Esophagus squamous epithelium (tissue), 5 donors: ENCODE data around the gene CDK15. TPM values are rescaled to one million over a fixed set of nuclear protein-coding genes. Genes with fewer than 3 reads are reported as not detected.

Source experiments
- DNase-seq: peaks from one replicate; lab custom pipeline; 2025; lab: John Stamatoyannopoulos, UW
- H3K27ac ChIP-seq, 4 donors: fragments of 200-600 bp; sonication (generic); one replicate each; pipeline ENCODE4 v1.5.1; 2016 to 2019; ENCODE audit warnings: mild to moderate bottlenecking in 1 of 4
- H3K27me3 ChIP-seq, 4 donors: fragments of 200-600 bp; sonication (generic); 1 replicate in 3 of 4; 2 replicates in 1 of 4; pipeline versions ENCODE4 v1.5.1 to v1.6.0; 2017 to 2021; ENCODE audit warnings: antibody characterized with exemption in 1 of 4
- H3K36me3 ChIP-seq, 3 donors: fragments of 200-600 bp; sonication (generic); one replicate each; pipeline ENCODE4 v1.5.1; 2016 to 2019
- H3K4me1 ChIP-seq, 3 donors: fragments of 200-600 bp; sonication (generic); one replicate each; pipeline ENCODE4 v1.5.1; 2017 to 2019
- H3K4me3 ChIP-seq, 4 donors: fragments of 200-600 bp; sonication (generic); 1 replicate in 3 of 4; 2 replicates in 1 of 4; pipeline ENCODE4 v1.5.1; 2016 to 2019; ENCODE audit warnings: mild to moderate bottlenecking in 2 of 4, moderate library complexity in 1 of 4
- H3K9me3 ChIP-seq, 3 donors: fragments of 200-600 bp; sonication (generic); one replicate each; pipeline ENCODE4 v1.5.1; 2016 to 2019
- CTCF ChIP-seq, 6 experiments: fragments of 450-650 bp in 4 of 6; fragments of 200-600 bp in 2 of 6; sonication (generic) in 2 of 6; IDR thresholded peaks; one replicate each; pipeline ENCODE4 v1.5.1; 2016 to 2019; ENCODE audit warnings: antibody characterized with exemption in 6 of 6, mild to moderate bottlenecking in 4 of 6, moderate library complexity in 4 of 6
- POLR2A ChIP-seq, 4 donors: fragments of 450-650 bp; IDR thresholded peaks; one replicate each; pipeline ENCODE4 v1.6.1; 2017; ENCODE audit warnings: antibody characterized with exemption in 4 of 4, mild to moderate bottlenecking in 4 of 4, moderate library complexity in 3 of 4
- WGBS, 2 donors: methylation state at CpG; one replicate each; pipeline ENCODE4 v1.1.5; 2018; 5-methylcytosine and 5-hydroxymethylcytosine counted together
- intact Hi-C: fragments of 100-400 bp; cut with DNase I; formaldehyde crosslinking; loops from one replicate; pipeline ENCODE4 v1.15.0; 2022
- total RNA-seq, 4 donors: library from RNA; depleted of rRNA; stranded (reverse); fragments of >200 nt; gene quantifications; one replicate each; pipeline ENCODE4 v1.1.0, GENCODE V29; 2016
- donor health status: DM: yes; HTN: yes; CAD: no.

The CDK15 gene
- total RNA-seq, 4 donors from 2014 or later: 0.23 to 6.1 TPM; not detected in 2

DNA sequence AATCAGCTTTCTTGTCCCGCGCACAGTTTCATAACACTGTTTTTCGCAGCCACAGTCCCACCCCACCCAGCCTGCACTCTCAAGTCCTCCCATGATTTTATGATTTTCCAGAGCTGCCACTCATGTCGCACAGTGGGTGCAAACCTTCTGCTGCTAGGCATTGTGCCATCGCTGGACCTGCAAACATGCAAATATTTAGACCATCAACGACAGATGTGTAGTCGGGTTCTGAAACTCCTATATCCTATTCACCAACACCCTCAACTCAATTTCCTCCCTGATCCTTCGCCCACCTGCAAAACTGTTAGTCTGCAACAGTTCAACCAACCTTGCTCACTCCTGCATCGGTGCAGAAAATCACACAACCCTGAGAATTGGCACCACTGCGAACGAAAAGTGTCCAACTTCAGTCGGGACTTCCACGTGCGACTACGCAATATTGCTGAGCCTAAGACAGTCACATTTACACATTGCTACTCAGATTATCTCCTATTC, 24.7 kb upstream of the CDK15 start:
- intact Hi-C loops: no loop called here
- Histone ChIP-seq H3K27ac (peak overlapping the region; percentile 84 to 94 (median 92)), H3K27me3 (no peaks in the 10 kb centered on the region), H3K36me3 (no peaks in the 10 kb centered on the region), H3K9me3 (no peaks in the 10 kb centered on the region), H3K4me3 (peak overlapping the region; percentile 70 to 99 (median 88)), H3K4me1 (peaks cover 5 to 23% (median 6%) of the 10 kb centered on the region in 3 donors)
- no peak for TF ChIP-seq POLR2A (IDR thresholded peaks at IDR 0.05)
- no peak for TF ChIP-seq CTCF (IDR thresholded peaks at IDR 0.05)
- WGBS, 2 donors: 1 to 8% methylated on average over 15 of the region's 15 CpGs
- no peak for DNase-seq

DNA sequence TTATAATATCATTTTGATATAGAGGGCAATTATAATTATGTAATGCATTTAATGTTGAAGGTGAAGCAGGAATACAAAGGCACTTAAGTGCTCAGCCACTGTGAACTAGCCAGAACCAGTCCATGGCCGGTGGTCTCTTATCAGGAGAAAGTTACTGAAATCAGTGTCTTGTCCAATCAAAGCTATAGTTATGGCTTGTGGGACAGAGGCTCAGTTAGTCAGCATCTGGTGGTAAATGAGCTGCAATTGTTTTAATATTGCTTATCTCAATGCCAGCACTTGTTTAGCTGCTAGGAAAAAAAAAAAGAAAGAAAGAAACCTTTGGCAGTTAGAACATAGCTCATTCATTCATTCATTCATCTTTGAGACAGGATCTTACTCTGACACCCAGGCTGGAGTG, 21.8 kb upstream of the CDK15 start:
- DNase-seq: no peak
- H3K27me3 ChIP-seq: no peaks in the 10 kb centered on the region
- H3K4me3 ChIP-seq: no peak overlapping the region
- TF ChIP-seq POLR2A (IDR thresholded peaks at IDR 0.05): no peak
- TF ChIP-seq CTCF (IDR thresholded peaks at IDR 0.05): no peak
- intact Hi-C loops: no loop called here
- H3K9me3 ChIP-seq: no peaks in the 10 kb centered on the region
- WGBS, 2 donors: 56 to 89% methylated on average over 1 of the region's 1 CpG
- H3K36me3 ChIP-seq: no peaks in the 10 kb centered on the region
- H3K27ac ChIP-seq: no peak overlapping the region
- H3K4me1 ChIP-seq: peaks cover 5 to 16% (median 6%) of the 10 kb centered on the region in 3 donors

DNA sequence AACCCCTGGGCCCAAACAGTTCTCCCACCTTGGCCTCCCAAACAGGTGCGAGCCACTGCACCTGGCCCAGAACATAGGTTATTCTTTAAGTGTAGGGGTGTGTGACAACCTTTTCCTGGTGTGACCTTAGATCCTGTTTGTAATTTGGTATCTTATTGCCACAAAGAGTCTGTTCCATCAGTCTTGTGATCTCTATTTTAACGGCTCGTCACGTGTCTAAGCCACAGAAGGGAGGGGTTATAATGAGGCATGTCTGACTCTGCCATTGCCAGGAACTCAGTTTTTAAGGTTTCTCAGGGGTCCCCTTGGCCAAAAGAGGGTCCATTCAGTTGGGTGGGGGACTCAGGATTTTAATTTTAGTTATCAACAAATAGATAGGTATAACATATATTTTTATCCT, 21.2 kb upstream of the CDK15 start:
- DNase-seq: no peak
- no peaks in the 10 kb centered on the region for H3K27me3 ChIP-seq
- 69 to 77% methylated on average over 4 of the region's 4 CpGs for WGBS, 2 donors
- no peaks in the 10 kb centered on the region for H3K9me3 ChIP-seq
- H3K4me3 ChIP-seq: no peak overlapping the region
- no peak for TF ChIP-seq CTCF (IDR thresholded peaks at IDR 0.05)
- no peak for TF ChIP-seq POLR2A (IDR thresholded peaks at IDR 0.05)
- H3K27ac ChIP-seq: no peak overlapping the region
- intact Hi-C loops: no loop called here
- H3K36me3 ChIP-seq: no peaks in the 10 kb centered on the region
- H3K4me1 ChIP-seq: peaks cover 0 to 10% (median 5%) of the 10 kb centered on the region in 3 donors

DNA sequence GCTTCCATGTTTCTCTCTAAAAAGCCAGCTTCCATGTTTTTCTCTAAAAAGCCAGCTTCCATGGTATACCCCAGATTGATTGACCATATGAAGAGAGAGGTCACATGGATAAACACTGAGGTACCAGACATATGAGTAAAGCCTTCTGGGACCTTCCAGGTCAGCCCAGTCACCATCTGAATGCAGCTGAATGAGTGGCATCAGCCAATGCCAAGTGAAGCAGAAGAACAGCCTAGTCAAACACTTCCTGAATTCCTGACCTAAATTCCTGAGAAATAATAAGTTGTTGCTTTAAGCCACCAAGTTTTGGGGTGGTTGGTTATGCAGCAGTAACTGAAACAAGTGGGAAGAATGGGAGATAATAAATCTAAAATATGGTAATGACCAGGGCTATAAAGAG, 19.9 kb upstream of the CDK15 start:
- no peak for TF ChIP-seq CTCF (IDR thresholded peaks at IDR 0.05)
- TF ChIP-seq POLR2A (IDR thresholded peaks at IDR 0.05): no peak
- Histone ChIP-seq H3K27me3 (no peaks in the 10 kb centered on the region), H3K4me1 (peaks cover 0 to 7% (median 5%) of the 10 kb centered on the region in 3 donors), H3K4me3 (no peak overlapping the region), H3K36me3 (no peaks in the 10 kb centered on the region), H3K27ac (no peak overlapping the region), H3K9me3 (no peaks in the 10 kb centered on the region)
- intact Hi-C loops: no loop called here
- DNase-seq: no peak

DNA sequence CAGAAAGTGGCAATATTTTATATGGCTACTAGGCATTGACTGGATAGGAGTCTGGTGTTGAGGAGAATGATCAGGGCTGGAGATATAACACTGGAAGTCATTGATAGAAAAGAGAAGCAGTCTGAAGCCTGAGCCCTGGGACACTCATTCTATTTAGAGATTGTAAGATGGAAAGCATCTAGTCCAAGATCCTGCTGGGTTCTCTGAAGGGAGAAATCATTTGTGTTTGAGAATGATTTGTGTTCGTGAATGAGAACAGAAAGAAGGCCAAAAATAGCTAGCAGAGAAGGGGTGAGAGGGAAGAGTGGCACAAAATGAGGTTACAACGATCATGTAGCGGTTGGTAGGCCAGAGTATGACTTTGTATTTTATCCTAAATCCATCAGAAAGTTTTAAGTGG, 18.0 kb upstream of the CDK15 start:
- H3K27me3 ChIP-seq: no peaks in the 10 kb centered on the region
- no peak for TF ChIP-seq CTCF (IDR thresholded peaks at IDR 0.05)
- TF ChIP-seq POLR2A (IDR thresholded peaks at IDR 0.05): no peak
- no peaks in the 10 kb centered on the region for H3K4me1 ChIP-seq
- intact Hi-C loops: no loop called here
- H3K4me3 ChIP-seq: no peak overlapping the region
- no peak overlapping the region for H3K27ac ChIP-seq
- WGBS, 2 donors: 47 to 73% methylated on average over 3 of the region's 3 CpGs
- H3K36me3 ChIP-seq: no peaks in the 10 kb centered on the region
- H3K9me3 ChIP-seq: no peaks in the 10 kb centered on the region
- no peak for DNase-seq
